Measurements from ENCODE around the gene DUSP22. TPM values are rescaled to one million over a fixed set of nuclear protein-coding genes. Genes with fewer than 3 reads are reported as not detected.

Gene DUSP22
- total RNA-seq, 1 experiment from 2014 or later, result 25.0 TPM

DNA sequence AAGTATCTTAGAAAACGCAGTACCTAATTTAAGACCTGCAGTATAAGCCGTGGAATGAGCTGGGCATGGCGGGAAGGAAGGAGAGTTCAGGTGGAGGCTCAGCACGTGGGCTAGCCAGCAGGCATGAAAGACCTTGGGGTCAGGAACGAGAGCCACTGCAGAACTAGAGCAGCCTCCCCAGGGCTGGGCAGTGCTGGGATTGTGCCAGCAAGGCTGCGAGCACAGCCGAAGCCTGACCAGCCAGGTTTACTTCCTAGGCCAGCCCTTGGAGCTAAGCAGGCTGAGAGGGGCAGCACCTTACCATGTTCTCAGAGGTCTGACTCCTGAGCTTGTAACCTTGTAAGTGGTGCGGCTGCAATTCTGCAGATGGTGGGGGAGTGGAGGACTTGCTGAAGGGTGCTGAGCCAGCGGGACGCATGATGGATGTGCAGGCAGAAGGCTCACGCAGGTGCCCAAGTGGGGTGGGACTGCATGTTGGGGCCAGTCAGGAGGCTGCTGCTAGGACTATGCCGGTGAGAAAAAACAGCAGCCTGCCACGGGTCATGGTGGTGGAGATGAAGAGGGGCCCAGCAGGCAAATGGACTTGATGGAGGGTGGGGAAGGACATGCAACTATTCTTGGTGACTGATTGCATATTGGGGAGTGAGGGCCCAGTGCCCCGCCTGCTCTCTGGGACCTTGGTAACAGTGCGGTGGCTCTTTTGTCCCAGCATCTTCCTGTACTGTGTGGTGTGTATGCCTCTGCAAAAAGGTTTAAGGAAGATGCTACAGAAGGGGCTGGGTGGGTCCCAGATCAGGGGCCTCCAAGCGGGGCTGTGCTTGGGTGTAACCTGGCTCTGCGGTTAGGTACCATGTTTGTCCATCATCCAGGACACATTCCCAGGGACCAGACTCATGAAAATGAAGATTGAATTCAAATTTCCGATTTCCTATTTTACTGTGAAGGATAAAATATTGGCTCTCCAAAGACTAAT lies 61.6 kb downstream of the DUSP22 start:
- Histone ChIP-seq H2AK5ac (ENCODE audit: insufficient read length, low read length) (no peak overlapping the region), H3K27me3 (ENCODE audit: insufficient read depth, low read length) (no peaks in the 10 kb centered on the region), H3K4ac (ENCODE audit: low read depth, low read length) (no peak overlapping the region), H4K8ac (replicated peaks; ENCODE audit: insufficient read length, low read depth, low read length) (no peak overlapping the region), H3K23ac (ENCODE audit: insufficient read length, low read depth, low read length) (no peak overlapping the region), H4K91ac (ENCODE audit: insufficient read length, low read depth, low read length) (no peak overlapping the region), H3K4me2 (ENCODE audit: insufficient read depth, insufficient read length, low read length) (no peak overlapping the region), H2BK5ac (ENCODE audit: insufficient read length, low read length) (no peak overlapping the region), H2AFZ (ENCODE audit: low read length) (no peak overlapping the region), H2BK15ac (ENCODE audit: low read depth, low read length) (no peak overlapping the region), H3T11ph (ENCODE audit: low read length) (no peak overlapping the region), H3K23me2 (ENCODE audit: insufficient read length, low read depth, low read length, poor library complexity, severe bottlenecking) (no peaks in the 10 kb centered on the region), H2BK20ac (ENCODE audit: low read depth, low read length, poor library complexity, severe bottlenecking) (no peak overlapping the region), H3K9ac (ENCODE audit: extremely low read depth, insufficient read length, low read length) (no peak overlapping the region), H3K9me3 (ENCODE audit: control insufficient read depth, low read depth, low read length) (peaks cover 77% of the 10 kb centered on the region), H3K79me1 (ENCODE audit: insufficient read depth, low read depth, low read length, poor library complexity, severe bottlenecking) (no peaks in the 10 kb centered on the region), H4K20me1 (ENCODE audit: control insufficient read depth, insufficient read depth, insufficient read length) (no peaks in the 10 kb centered on the region), H3K18ac (ENCODE audit: insufficient read length, low read depth, low read length) (no peak overlapping the region), H3K56ac (ENCODE audit: insufficient read length, low read depth, low read length) (no peak overlapping the region), H2BK120ac (ENCODE audit: low read depth, low read length, poor library complexity, severe bottlenecking) (no peak overlapping the region), H4K5ac (ENCODE audit: insufficient read length, low read depth, low read length) (no peak overlapping the region), H3K14ac (ENCODE audit: insufficient read depth, low read length) (no peak overlapping the region), H3K27ac (ENCODE audit: insufficient read length, low read depth, low read length) (no peak overlapping the region), H3K4me1 (ENCODE audit: insufficient read depth, low read length) (no peaks in the 10 kb centered on the region), H2BK12ac (ENCODE audit: insufficient read length, low read depth, low read length) (no peak overlapping the region), H3K79me2 (ENCODE audit: insufficient read depth, low read length) (no peaks in the 10 kb centered on the region)
- Mint-ChIP-seq H3K4me3 (no peak overlapping the region; a peak in 1 of 5 replicates), H3K27me3 (ENCODE audit: low read depth) (peaks cover 6% of the 10 kb centered on the region), H3K4me1 (peaks cover 8 to 10% of the 10 kb centered on the region in 2 experiments; a peak in 3 of 4 replicates), H3K9me3 (peaks cover 93 to 97% of the 10 kb centered on the region in 2 experiments), H3K27ac (peak overlapping the region in 1 of 3 experiments; percentile 45; a peak in 2 of 7 replicates), H3K36me3 (ENCODE audit: insufficient read depth in 1 of 3, low read depth in 3 of 3) (peaks cover 5 to 23% (median 20%) of the 10 kb centered on the region in 3 experiments; a peak in 6 of 7 replicates)
- no CpG with 5 or more reads among the region's 18 CpGs for WGBS (ENCODE audit: extremely low coverage, insufficient read length, low lambda C conversion rate)
- TF ChIP-seq, protein P1, sequence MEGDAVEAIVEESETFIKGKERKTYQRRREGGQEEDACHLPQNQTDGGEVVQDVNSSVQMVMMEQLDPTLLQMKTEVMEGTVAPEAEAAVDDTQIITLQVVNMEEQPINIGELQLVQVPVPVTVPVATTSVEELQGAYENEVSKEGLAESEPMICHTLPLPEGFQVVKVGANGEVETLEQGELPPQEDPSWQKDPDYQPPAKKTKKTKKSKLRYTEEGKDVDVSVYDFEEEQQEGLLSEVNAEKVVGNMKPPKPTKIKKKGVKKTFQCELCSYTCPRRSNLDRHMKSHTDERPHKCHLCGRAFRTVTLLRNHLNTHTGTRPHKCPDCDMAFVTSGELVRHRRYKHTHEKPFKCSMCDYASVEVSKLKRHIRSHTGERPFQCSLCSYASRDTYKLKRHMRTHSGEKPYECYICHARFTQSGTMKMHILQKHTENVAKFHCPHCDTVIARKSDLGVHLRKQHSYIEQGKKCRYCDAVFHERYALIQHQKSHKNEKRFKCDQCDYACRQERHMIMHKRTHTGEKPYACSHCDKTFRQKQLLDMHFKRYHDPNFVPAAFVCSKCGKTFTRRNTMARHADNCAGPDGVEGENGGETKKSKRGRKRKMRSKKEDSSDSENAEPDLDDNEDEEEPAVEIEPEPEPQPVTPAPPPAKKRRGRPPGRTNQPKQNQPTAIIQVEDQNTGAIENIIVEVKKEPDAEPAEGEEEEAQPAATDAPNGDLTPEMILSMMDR (conservative IDR thresholded peaks at IDR 0.05), result no peak
- no peak for DNase-seq

All from H9 (cell line).